Activated CD4-positive, alpha-beta T cell treated with anti-CD3 and anti-CD28 coated beads for 48 hours (primary cell): Measurements from ENCODE around the gene ABCC9.

ENCODE experiments used
- DNase-seq: peaks from one replicate; pipeline ENCODE4 v3.0.0-alpha.2; 2020

Gene ABCC9

DNA sequence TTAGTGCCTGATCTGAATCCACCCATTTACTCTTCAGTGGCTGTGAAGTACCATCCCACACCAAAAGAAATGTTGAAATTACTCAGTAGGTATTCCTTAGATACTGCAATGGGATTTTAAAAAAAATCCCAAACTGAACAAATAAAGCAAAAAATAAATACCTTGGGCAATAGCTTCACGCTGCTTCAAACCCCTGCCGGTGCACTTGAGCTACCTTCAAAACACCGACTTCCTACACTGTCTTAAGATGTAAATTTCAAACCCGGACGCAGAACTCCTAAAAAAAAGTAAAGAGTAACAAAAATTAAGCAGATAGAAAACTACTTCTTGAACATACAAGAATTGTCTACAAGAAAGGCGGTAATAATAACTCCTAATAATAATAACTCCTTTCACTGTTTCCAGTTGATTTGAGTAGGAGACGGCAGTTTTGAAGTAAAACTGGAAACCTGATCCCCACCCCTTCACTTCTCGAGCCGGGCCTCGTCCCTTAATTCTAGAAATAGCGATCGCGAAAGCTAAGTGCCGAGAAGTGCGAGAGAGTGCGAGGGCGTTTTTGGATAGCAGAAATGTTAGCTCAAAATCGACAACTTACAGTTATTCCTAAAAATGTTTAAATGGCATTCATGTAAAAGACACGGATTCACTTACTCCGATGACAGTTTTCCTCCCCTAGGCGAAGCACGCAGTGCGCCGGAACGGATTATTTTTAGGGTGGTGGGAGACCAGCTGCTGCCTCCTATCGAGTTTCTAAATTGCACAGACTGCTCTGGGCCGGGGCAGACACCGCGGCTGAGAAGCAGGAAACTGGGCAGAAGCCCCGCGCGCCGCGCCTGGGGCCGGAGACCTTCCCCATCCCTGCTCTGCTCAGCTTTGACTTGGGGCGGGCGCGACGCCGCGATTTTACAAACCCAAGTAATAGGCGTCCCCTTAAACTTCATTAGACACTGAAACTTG lies at the start of gene ABCC9:
ABCC9 (minus strand) TSS at position 878 of the 957 bp plus-strand sequence. CDS start 4,752 bp downstream, outside the sequence.
- DNase-seq = peak; percentile 21

DNA sequence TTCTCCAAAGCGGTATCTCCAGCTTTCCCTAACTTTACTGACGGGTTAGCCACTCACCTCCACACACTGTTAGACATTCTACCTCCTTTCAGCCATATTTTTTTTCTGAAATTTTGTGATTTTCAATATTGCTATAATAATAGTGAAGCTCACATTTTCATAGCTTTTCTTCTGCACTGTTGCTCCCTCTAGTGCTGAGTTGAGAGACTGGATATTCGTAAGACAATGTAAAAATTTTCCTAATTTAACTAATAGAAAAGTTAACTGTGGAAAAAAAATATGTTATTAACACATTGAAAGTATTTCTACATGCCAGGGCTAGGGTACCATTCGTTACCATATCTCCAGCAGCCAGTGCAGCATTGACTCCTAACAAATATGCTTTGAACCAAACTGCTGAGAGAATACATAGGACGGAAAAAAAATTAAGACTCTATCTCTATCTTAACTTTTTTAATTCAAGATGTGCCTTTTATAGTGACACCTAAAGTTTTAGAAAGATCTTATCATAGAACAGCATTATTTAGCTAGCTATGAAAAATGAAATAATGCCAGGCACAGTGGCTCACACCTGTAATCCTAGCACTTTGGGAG lies 48.7 kb upstream of the ABCC9 start:
- no peak for DNase-seq

DNA sequence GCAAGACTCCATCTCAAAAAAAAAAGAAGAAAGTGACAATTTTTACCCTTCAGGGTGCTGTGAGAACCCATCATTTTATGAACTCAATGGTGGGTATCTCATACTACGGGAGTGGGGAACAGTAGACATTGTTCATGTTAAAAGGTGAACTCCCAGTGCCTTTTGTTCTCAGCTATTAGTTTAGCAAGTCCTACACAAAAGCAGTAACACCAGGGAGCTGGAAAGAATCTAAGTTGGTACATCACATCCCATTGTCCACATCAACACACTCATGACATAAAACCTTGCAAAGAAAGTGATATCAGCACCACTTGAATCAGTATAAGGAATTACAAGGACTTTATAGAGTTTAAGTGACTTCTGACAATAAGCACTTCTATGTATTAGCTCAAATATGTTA lies 47.4 kb upstream of the ABCC9 start:
- no peak for DNase-seq

DNA sequence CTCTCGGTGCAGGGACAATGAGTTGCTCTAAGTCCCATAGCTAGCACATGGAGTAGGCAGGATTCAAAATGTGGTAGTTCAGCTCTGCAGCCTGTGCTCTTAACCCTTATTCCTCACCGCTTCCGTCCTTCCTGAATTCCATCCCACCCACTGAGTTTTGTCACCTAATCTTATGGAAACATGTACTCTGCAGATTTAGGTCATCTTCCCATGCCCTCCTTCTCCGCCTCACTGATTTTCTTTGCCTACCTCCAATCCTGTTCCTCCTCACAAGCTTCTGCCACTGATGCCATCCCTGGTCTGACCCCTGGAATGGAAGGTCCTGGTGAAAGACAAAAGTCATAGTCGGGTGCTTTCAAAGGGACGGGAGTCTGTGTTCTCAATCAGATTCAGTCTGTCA lies 46.5 kb upstream of the ABCC9 start:
- no peak for DNase-seq

DNA sequence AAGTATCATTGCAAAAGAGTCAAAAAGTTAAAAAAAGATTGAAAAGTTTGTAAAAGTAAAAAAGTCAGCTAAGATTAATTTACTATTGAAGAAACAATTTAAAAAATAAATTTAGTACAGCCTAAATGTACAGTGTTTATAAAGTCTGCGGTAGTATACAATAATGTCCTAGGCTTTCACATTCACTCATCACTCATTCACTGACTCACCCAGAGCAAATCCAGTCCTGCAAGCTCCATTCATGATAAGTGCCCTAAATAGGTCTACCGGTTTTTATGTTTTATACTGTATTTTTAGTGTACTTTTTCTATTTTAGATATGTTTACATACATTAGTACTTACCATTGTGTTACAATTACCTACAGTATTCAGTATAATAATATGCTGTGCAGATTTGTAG lies 43.9 kb upstream of the ABCC9 start:
- DNase-seq = no peak

DNA sequence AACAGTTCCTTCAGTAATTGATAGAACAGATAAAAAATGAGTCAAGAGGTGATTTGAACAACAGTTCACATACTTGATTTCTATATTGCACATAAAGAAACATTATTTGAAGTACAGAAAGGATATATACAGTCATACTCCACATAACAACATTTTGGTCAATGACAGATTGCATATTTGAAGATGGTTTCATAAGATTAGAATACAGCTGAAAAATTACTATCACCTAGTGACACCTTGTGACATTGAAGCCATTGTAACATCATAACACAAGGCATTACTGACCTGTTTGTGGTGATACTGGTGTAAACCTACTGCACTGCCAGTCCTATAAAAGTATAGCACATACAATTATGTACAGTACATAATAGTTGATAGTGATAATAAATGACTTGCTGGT lies 43.1 kb upstream of the ABCC9 start:
- DNase-seq = no peak

DNA sequence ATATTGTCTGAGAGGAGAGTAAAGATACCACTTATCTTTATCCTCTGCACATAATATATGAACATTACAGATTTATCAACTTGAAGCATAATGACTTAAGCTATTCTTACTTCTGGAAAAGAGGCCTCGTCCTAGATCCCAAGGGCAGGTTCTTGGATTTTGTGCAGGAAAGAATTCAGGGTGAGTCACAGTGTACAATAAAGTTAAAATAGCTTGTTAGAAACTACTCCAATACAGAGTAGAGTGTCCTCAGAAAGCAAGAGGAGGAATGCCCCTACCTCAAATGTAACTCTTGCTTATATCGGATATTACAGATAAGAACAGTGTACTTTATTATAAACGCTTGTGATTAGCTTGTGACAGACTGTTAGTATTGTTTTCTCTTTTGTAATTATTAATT lies 41.9 kb upstream of the ABCC9 start:
- DNase-seq = no peak

DNA sequence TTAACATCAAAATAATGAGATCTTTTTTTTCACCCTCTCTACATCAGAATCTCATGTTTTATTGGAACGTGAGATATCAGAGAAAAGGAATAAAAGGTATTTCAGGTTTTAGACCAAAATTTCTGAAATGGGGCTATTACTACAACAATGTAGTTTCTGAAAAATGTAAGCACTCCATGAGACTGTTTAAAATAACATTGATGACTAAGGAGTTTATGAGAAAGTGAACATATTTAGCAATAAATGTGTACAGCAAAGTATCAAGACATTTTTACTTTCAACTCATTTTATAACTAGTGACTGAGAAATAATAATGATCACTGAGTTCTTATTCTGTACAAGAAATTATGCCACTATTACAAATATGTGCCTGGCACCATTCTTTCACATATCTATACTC lies 39.3 kb upstream of the ABCC9 start:
- no peak for DNase-seq

DNA sequence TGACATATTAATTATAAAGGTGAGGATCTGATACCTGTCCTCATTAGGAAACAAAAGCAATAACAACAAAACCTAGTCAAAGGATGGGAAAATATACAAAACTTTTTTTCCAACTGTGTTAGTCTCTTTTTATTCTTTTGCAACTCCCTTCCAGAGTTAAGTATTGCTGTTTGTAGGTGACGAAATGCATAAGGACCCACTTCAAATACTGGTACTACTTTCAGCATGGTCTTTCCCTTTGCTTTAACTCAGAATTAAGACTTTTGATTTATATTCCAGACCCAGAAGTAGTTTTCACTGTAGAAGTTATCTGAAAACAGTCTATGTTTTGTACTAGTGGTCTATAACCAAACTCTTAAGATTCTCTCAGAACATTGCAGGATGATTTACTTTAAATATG lies 34.1 kb upstream of the ABCC9 start:
- DNase-seq = no peak

DNA sequence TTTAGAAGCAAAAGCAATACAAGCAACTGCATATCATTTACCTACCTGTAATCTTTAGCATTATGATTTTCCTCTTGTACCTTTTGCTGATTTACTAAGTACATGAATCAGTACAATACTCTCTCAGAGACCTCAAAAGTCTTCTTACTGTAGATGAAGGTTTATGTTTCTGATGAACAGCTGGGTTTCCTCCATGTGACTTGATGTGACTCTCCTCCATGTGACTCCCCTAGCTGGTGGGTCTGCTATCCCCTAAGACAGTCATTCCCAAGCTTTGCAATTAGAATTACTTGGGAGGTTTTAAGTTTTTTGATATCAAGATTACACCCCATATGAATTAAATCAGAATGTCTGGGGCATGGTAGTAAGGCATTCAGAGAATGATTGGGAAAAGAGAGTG lies 32.0 kb upstream of the ABCC9 start:
- no peak for DNase-seq

DNA sequence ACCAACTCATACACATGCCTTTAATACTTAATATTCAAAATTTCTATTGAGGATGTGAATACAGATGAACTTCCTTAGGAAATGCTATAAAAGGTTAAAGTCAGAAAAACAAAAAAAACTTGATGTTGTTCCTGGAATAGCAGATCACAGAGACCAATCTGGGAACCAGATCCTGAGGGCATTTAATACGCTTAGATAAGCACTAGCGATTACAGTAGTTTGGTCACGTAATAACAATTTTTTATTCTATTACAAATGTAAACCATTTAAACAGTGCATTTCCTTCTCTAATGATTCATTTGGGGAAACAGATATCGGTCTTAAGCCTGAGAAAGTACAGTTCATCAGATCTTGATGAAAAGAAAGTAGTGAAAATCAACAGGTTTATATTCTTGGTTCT lies 30.8 kb upstream of the ABCC9 start:
- DNase-seq = no peak

DNA sequence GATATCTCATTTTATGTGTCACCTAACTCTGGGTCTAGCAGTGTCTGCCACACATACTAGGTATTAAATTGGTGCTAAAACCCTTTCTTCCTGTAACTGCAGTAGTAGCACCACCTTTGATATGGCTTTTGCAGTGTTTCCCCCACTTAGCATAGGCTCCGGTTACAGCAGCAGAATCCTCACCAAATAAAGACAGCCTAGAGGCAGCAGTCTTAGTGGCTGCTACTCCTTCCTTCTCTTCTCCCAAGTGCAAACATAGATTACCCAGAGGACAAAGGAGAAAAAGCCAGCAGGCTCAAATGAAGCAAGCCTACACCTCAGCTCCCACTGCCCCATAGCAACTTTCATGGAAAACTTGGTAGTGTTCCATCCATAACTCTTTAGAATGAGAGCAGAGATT lies 30.1 kb upstream of the ABCC9 start:
- no peak for DNase-seq

DNA sequence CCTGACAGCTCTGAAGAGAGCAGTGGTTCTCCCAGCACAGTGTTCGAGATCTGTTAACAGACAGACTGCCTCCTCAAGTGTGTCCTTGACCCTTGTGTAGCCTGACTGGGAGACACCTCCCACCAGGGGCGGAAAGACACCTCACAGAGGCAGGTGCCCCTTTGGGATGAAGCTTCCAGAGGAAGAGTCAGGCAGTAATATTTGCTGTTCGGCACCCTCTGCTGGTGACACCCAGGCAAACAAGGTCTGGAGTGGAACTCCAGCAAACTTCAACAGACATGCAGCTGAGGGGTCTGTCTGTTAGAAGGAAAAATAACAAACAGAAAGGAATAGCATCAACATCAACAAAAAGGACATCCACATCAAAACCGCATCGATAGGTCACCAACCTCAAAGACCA lies 21.6 kb upstream of the ABCC9 start:
- DNase-seq = no peak

DNA sequence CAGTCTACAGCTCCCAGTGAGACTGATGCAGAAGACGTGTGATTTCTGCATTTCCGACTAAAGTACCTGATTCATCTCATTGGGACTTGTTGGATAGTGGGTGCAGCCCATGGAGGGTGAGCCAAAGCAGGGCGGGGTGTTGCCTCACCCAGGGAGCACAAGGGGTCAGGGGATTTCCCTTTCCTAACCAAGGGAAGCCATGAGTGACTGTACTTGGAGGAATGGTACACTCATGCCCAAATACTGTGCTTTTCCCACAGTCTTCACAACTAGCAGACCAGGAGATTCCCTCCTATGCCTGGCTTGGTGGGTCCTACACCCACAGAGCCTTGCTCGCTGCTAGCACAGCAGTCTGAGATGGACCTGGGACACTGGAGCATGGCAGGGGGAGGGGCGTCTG lies 21.0 kb upstream of the ABCC9 start:
- DNase-seq = no peak

DNA sequence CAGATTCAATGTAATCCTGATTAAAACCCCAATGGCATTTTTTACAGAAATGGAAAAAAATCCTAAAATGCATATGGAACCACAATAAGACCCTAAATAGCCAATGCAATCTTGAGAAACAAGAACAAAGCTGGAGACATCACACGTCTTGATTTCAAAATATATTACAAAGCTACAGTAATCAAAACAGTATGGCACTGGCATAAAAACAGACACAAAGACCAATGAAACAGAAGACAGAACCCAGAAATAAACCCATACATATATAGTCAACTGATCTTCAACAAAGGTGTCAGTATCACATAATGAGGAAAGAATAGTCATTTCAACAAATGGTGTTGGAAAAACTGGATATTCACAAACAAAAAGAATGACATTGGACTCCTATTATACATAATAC lies 9.4 kb upstream of the ABCC9 start:
- no peak for DNase-seq

DNA sequence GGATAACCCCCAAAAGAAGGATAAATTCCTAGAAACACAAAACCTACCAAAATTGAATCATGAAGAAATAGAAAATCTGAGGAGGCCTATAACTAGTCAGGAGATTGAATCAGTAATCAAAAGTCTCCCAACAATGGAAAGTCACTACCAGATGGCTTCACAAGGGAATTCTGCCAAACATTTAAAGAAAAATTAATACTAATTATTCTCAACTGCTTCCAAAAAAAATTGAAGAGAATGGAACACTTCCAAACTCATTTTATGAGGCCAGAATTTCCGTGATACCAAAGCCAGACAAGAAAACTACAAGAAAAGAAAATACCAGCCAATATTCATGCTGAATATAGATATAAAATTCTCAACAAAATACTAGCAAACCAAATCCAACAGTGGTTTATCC lies 7.8 kb upstream of the ABCC9 start:
- DNase-seq = no peak

DNA sequence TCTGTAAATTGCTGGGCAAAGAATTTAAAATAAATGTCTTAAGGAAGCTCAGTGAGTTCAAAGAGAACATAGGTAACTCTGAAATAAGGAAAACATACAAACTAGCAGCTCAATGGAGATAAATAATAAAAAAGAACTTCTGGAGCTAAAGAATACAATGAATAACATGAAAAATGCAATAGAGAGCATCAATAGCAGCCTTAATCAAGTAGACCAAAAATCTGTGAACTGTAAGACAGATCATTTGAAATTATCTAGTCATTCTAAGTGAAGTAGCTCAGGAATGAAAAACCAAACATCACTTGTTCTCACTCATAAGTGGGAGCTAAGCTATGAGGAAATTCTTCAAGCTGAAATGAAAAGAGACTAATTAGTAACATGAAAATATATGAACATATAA lies 5.8 kb upstream of the ABCC9 start:
- DNase-seq = no peak

DNA sequence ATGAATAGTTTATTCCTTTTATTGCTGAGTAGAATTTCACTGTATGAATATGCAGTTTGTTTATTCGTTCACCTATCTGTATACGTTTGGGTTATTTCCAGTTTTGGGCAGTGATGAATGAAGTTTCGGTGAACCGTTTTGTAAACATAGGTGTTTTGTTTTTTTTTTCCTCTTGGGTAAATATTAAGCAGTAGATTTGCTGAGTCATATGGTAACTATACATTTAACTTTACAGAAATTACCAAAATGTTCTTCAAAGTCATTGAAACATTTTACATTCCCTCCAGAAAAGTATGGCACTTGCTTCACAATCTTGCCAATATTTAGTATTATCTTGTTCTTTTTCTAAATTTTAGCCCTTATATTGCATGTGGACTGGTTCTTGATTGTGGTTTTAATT lies 3.8 kb upstream of the ABCC9 start:
- DNase-seq = no peak

DNA sequence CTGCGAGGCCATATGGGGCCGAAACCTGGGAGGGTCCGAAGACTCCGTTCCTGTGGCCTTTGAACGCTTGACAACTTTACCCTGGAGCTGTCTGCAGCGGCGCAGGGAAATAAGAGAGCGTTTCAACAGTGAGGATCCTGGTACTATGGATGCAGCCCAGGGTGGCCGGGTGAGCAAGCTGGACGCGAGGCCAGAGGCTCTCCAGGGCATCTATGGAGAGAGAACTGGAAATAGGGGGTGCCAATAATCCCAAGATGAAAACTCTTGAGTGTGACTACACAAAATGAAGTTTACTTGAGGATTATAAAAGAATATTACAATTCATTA lies 1.1 kb upstream of the ABCC9 start:
- no peak for DNase-seq

DNA sequence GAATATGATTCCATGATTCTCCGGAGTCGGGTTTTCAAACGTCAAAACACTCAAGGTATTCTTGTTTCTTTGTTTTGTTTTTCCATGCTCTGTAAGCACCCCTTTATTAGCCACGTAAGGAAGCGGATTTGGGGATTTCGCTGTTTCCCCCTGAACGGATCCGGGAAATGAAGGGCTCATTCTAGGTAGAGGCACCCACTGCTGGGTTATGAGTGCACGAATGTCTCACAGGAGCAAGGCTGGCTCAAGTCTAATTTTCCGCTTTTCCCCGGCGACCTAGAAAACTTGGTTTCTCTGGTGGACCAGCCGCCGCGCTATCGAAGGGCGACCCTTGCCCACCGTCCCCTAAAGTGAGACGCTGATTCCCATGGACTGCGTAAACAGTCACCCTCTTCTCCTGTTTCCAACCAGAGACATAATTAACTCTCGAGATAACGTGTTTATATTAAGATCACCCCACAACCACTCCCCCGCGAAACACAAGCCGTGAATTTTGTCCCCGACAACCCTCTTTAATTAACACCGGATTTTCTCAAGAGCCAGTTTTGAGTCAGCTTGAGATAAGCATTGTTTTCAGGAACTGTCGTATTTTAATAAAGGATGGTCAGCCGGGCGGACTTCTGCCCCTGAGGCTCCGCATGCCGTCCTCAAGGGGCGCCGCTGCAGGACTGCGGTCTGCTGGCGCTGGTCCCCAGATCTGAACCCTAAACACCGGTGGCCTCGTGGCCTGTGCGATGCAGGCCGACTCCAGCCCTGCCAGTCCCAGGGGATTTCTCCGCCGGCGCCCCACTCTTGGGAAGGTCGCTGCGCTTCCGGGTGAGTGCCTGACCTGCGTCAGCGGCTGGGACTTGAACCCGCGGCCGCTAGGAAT lies 515 bp upstream of the ABCC9 start:
- DNase-seq = no peak

DNA sequence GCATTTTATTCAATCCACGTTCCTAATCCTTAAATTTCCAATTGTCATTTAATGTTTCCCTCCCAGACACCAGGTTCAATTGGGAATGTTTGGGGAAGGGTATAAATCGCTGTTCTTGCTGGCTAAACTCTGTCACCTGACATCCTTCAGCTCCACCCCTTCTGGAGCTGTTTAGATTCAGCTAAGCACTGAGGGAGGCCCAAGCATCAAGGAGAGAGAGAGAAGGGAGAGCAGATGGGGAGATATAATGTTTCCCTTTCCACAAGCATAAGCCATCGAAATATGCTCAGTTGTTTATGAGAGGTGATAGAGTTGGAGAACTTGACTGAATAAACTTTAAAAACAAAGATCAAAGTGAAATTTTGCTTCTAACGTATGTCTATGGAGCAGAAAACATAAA lies 1.8 kb downstream of the ABCC9 start:
- no peak for DNase-seq

DNA sequence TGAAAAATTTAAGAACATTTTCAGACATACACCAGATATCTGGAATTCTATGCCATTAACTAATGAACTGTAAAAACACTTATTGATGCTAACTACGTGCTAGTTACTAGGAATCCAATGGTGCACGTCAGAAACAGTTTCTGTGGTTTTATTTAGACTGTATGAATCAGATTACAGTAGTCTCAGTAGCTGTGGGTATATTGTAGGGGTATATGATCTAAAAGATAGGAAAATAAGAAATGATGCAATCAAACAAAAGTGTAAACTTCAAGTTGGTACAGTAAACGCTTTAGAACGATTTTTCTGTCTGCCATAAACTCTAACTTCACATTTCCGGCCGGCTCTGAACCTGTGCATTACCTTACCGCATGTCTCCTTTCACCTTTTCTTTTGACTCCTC lies 2.3 kb downstream of the ABCC9 start:
- no peak for DNase-seq

DNA sequence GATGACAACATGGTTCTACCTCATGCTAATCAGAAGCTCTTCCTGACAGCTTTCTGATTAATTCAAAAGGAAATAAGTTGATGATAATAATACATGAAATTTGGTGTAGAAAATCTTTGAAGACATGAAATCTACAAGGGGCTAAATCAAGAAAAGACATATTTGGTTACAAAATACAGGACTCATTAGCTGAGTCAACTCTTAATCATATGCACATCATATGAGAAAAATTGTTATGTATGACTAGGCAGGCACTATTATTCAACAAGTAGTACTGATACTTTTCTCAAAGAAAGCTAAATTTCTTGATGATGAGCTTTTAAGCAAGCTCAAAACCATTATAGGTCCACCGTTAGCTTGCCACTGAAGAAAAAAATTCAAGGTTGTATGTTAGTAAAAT lies 7.1 kb downstream of the ABCC9 start:
- no peak for DNase-seq

DNA sequence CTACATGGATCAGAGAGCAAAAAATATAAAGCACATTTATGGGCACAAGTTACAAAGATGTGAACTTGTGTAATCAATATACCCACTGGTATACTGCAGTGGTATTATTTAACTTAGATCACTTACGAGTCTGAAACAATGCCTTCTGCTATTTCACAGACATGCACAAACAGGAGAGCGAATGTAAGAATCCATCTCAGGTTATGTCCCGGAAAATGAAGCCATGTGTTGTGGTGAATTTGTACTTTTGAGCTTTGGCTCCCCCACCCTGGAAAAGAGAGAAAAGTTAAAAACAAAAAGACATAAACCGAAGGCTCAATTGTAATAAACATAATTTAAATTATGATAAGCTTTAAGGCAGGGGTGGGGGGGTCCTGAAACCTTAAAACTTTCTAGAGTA lies 7.6 kb downstream of the ABCC9 start:
- no peak for DNase-seq
